Measurements from ENCODE around the gene PDE3A.

The PDE3A gene

DNA sequence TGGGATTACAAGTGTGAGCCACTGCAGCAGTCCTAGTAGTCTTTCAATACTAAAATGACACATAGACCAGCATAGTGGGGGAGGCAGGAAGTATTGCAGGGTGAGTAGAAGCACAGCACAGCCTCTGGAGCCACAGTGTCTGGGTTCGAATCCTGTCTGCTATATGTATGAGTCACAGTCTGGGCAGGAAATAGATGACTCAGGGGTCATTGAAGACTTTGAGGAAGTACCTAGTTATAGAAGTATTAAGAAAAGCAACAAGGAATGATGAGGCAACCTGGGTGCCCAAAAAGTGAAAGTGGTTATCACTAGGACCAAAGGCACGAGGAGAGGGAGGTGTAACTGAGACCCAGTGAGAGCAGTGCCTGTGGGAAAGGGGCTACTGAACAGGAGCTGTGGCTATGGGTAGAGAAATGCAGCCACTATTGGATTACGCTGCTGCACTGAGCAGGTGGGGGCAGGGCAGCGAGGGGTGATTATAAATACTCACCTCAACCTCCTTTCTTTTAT, 124.0 kb downstream of the PDE3A start:
- Histone ChIP-seq H2AFZ (ENCODE audit: low read length) (no peak overlapping the region), H2BK12ac (ENCODE audit: low read length) (no peak overlapping the region), H2BK15ac (ENCODE audit: low read length) (no peak overlapping the region), H3K79me1 (ENCODE audit: low read depth, low read length) (no peaks in the 10 kb centered on the region), H3K27ac (replicated peaks; ENCODE audit: low read length) (no peak overlapping the region), H3K36me3 (replicated peaks in 1 of 2; ENCODE audit: control insufficient read depth in 2 of 2, insufficient read depth in 2 of 2, low read length in 2 of 2) (no peaks in the 10 kb centered on the region), H3K4me3 (ENCODE audit: low read length in 2 of 2) (no peak overlapping the region), H4K91ac (ENCODE audit: low read depth, low read length, poor library complexity) (no peak overlapping the region), H3K23ac (ENCODE audit: low read depth, low read length, poor library complexity) (no peak overlapping the region), H2BK5ac (ENCODE audit: low read length) (no peak overlapping the region), H3K4me1 (ENCODE audit: control insufficient read depth in 2 of 2, insufficient read depth in 1 of 2, low read depth in 1 of 2, low read length in 2 of 2) (no peaks in the 10 kb centered on the region), H2BK120ac (ENCODE audit: low read depth, low read length) (no peak overlapping the region), H3K27me3 (ENCODE audit: control insufficient read depth in 3 of 3, insufficient read depth in 3 of 3, low read depth in 1 of 3, low read length in 3 of 3) (no peaks in the 10 kb centered on the region), H2AK5ac (ENCODE audit: low read depth, low read length) (no peak overlapping the region), H3K9me3 (replicated peaks in 1 of 2; ENCODE audit: control insufficient read depth in 2 of 2, insufficient read depth in 1 of 2, low read depth in 1 of 2, low read length in 2 of 2) (no peaks in the 10 kb centered on the region), H4K8ac (ENCODE audit: low read depth, low read length) (no peak overlapping the region), H3K4ac (ENCODE audit: low read length) (no peak overlapping the region), H3K18ac (ENCODE audit: low read length) (no peak overlapping the region), H3K14ac (ENCODE audit: low read length) (no peak overlapping the region), H3K4me2 (ENCODE audit: insufficient read depth, low read length, poor library complexity, severe bottlenecking) (no peak overlapping the region), H3K9ac (ENCODE audit: low read depth, low read length, poor library complexity) (no peak overlapping the region)
- no CpG with 5 or more reads among the region's 4 CpGs for WGBS, 2 donors (ENCODE audit: extremely low coverage in 2 of 2, insufficient read length in 2 of 2, insufficient replicate concordance in 1 of 2)
- no peak for DNase-seq (ENCODE audit: low spot score)

- no peak overlapping the region for H4K91ac ChIP-seq (ENCODE audit: low read depth, low read length, poor library complexity)
- no peak overlapping the region for H2AK5ac ChIP-seq (ENCODE audit: low read depth, low read length)
- no peak overlapping the region for H3K27ac ChIP-seq (replicated peaks; ENCODE audit: low read length)
- no peak overlapping the region for H2BK120ac ChIP-seq (ENCODE audit: low read depth, low read length)
- no peak overlapping the region for H2BK12ac ChIP-seq (ENCODE audit: low read length)
- no peak overlapping the region for H2AFZ ChIP-seq (ENCODE audit: low read length)
- H2BK5ac ChIP-seq (ENCODE audit: low read length): no peak overlapping the region
- no peak overlapping the region for H4K8ac ChIP-seq (ENCODE audit: low read depth, low read length)
- no peak overlapping the region for H3K9ac ChIP-seq (ENCODE audit: low read depth, low read length, poor library complexity)
- H3K79me1 ChIP-seq (ENCODE audit: low read depth, low read length): no peaks in the 10 kb centered on the region
- H3K9me3 ChIP-seq (replicated peaks in 1 of 2; ENCODE audit: control insufficient read depth in 2 of 2, insufficient read depth in 1 of 2, low read depth in 1 of 2, low read length in 2 of 2): no peaks in the 10 kb centered on the region
- no peak for DNase-seq (ENCODE audit: low spot score)
- WGBS, 2 donors (ENCODE audit: extremely low coverage in 2 of 2, insufficient read length in 2 of 2, insufficient replicate concordance in 1 of 2): no CpG with 5 or more reads among the region's 1 CpG
- H2BK15ac ChIP-seq (ENCODE audit: low read length): no peak overlapping the region
- H3K36me3 ChIP-seq (replicated peaks in 1 of 2; ENCODE audit: control insufficient read depth in 2 of 2, insufficient read depth in 2 of 2, low read length in 2 of 2): no peaks in the 10 kb centered on the region
- H3K23ac ChIP-seq (ENCODE audit: low read depth, low read length, poor library complexity): no peak overlapping the region
- no peak overlapping the region for H3K4ac ChIP-seq (ENCODE audit: low read length)
- no peak overlapping the region for H3K14ac ChIP-seq (ENCODE audit: low read length)
- no peaks in the 10 kb centered on the region for H3K27me3 ChIP-seq (ENCODE audit: control insufficient read depth in 3 of 3, insufficient read depth in 3 of 3, low read depth in 1 of 3, low read length in 3 of 3)
- no peak overlapping the region for H3K4me3 ChIP-seq (ENCODE audit: low read length in 2 of 2)
- H3K4me1 ChIP-seq (ENCODE audit: control insufficient read depth in 2 of 2, insufficient read depth in 1 of 2, low read depth in 1 of 2, low read length in 2 of 2): no peaks in the 10 kb centered on the region
- H3K18ac ChIP-seq (ENCODE audit: low read length): no peak overlapping the region
- no peak overlapping the region for H3K4me2 ChIP-seq (ENCODE audit: insufficient read depth, low read length, poor library complexity, severe bottlenecking)
Measured at GRCh38 chr12:20493934-20494333, 125.6 kb downstream of the PDE3A start.

DNA sequence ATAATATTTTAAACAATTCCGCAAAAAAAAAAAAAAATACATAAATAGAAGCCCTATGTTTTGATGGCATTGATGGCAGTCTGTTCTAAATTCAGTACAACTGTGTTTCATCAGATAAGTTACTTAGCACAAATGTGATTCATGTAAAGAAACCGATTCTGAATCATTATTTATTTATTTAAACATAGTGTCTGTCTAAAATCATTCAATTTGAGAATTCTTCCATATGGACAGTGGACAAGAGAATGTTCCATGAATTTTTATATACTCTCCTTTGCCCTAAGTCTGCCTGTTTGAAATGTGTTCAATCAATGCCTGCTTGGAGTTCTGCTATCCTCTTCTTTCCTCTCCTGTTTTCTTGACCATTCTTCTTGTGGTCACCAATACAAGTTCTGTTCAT, 126.5 kb downstream of the PDE3A start:
- H3K9ac ChIP-seq (ENCODE audit: low read depth, low read length, poor library complexity): no peak overlapping the region
- H3K18ac ChIP-seq (ENCODE audit: low read length): no peak overlapping the region
- no peak overlapping the region for H2BK5ac ChIP-seq (ENCODE audit: low read length)
- H3K79me1 ChIP-seq (ENCODE audit: low read depth, low read length): no peaks in the 10 kb centered on the region
- no peak overlapping the region for H4K8ac ChIP-seq (ENCODE audit: low read depth, low read length)
- no CpG with 5 or more reads among the region's 2 CpGs for WGBS, 2 donors (ENCODE audit: extremely low coverage in 2 of 2, insufficient read length in 2 of 2, insufficient replicate concordance in 1 of 2)
- H3K27me3 ChIP-seq (ENCODE audit: control insufficient read depth in 3 of 3, insufficient read depth in 3 of 3, low read depth in 1 of 3, low read length in 3 of 3): no peaks in the 10 kb centered on the region
- no peaks in the 10 kb centered on the region for H3K9me3 ChIP-seq (replicated peaks in 1 of 2; ENCODE audit: control insufficient read depth in 2 of 2, insufficient read depth in 1 of 2, low read depth in 1 of 2, low read length in 2 of 2)
- H3K14ac ChIP-seq (ENCODE audit: low read length): no peak overlapping the region
- no peak overlapping the region for H2AK5ac ChIP-seq (ENCODE audit: low read depth, low read length)
- no peaks in the 10 kb centered on the region for H3K36me3 ChIP-seq (replicated peaks in 1 of 2; ENCODE audit: control insufficient read depth in 2 of 2, insufficient read depth in 2 of 2, low read length in 2 of 2)
- H3K4me1 ChIP-seq (ENCODE audit: control insufficient read depth in 2 of 2, insufficient read depth in 1 of 2, low read depth in 1 of 2, low read length in 2 of 2): no peaks in the 10 kb centered on the region
- no peak overlapping the region for H2BK12ac ChIP-seq (ENCODE audit: low read length)
- H2AFZ ChIP-seq (ENCODE audit: low read length): no peak overlapping the region
- no peak overlapping the region for H2BK120ac ChIP-seq (ENCODE audit: low read depth, low read length)
- H4K91ac ChIP-seq (ENCODE audit: low read depth, low read length, poor library complexity): no peak overlapping the region
- no peak overlapping the region for H3K4ac ChIP-seq (ENCODE audit: low read length)
- no peak overlapping the region for H2BK15ac ChIP-seq (ENCODE audit: low read length)
- no peak overlapping the region for H3K4me3 ChIP-seq (ENCODE audit: low read length in 2 of 2)
- no peak overlapping the region for H3K23ac ChIP-seq (ENCODE audit: low read depth, low read length, poor library complexity)
- DNase-seq (ENCODE audit: low spot score): no peak
- H3K4me2 ChIP-seq (ENCODE audit: insufficient read depth, low read length, poor library complexity, severe bottlenecking): no peak overlapping the region
- H3K27ac ChIP-seq (replicated peaks; ENCODE audit: low read length): no peak overlapping the region

GRCh38 chr12:20495997-20496396, 127.7 kb downstream of the PDE3A start:
- no peaks in the 10 kb centered on the region for H3K27me3 ChIP-seq (ENCODE audit: control insufficient read depth in 3 of 3, insufficient read depth in 3 of 3, low read depth in 1 of 3, low read length in 3 of 3)
- no peak overlapping the region for H2BK15ac ChIP-seq (ENCODE audit: low read length)
- no peak overlapping the region for H3K4me2 ChIP-seq (ENCODE audit: insufficient read depth, low read length, poor library complexity, severe bottlenecking)
- H3K9ac ChIP-seq (ENCODE audit: low read depth, low read length, poor library complexity): no peak overlapping the region
- no peaks in the 10 kb centered on the region for H3K79me1 ChIP-seq (ENCODE audit: low read depth, low read length)
- WGBS, 2 donors (ENCODE audit: extremely low coverage in 2 of 2, insufficient read length in 2 of 2, insufficient replicate concordance in 1 of 2): no CpG with 5 or more reads among the region's 1 CpG
- H2BK12ac ChIP-seq (ENCODE audit: low read length): no peak overlapping the region
- no peak overlapping the region for H3K4me3 ChIP-seq (ENCODE audit: low read length in 2 of 2)
- no peak overlapping the region for H2BK120ac ChIP-seq (ENCODE audit: low read depth, low read length)
- H3K23ac ChIP-seq (ENCODE audit: low read depth, low read length, poor library complexity): no peak overlapping the region
- H3K36me3 ChIP-seq (replicated peaks in 1 of 2; ENCODE audit: control insufficient read depth in 2 of 2, insufficient read depth in 2 of 2, low read length in 2 of 2): no peaks in the 10 kb centered on the region
- H3K9me3 ChIP-seq (replicated peaks in 1 of 2; ENCODE audit: control insufficient read depth in 2 of 2, insufficient read depth in 1 of 2, low read depth in 1 of 2, low read length in 2 of 2): no peaks in the 10 kb centered on the region
- no peaks in the 10 kb centered on the region for H3K4me1 ChIP-seq (ENCODE audit: control insufficient read depth in 2 of 2, insufficient read depth in 1 of 2, low read depth in 1 of 2, low read length in 2 of 2)
- no peak overlapping the region for H2AFZ ChIP-seq (ENCODE audit: low read length)
- no peak overlapping the region for H2BK5ac ChIP-seq (ENCODE audit: low read length)
- H2AK5ac ChIP-seq (ENCODE audit: low read depth, low read length): no peak overlapping the region
- H4K91ac ChIP-seq (ENCODE audit: low read depth, low read length, poor library complexity): no peak overlapping the region
- H3K4ac ChIP-seq (ENCODE audit: low read length): no peak overlapping the region
- no peak overlapping the region for H3K18ac ChIP-seq (ENCODE audit: low read length)
- H3K27ac ChIP-seq (replicated peaks; ENCODE audit: low read length): no peak overlapping the region
- no peak overlapping the region for H4K8ac ChIP-seq (ENCODE audit: low read depth, low read length)
- no peak overlapping the region for H3K14ac ChIP-seq (ENCODE audit: low read length)
- DNase-seq (ENCODE audit: low spot score): no peak

All from neuronal stem cell (in vitro differentiated cells).